HepG2 (cell line): Measurements from ENCODE around the gene PHF3. TPM values are rescaled to one million over a fixed set of nuclear protein-coding genes. Genes with fewer than 3 reads are reported as not detected.

Experiments
- ATAC-seq: fragments of 200-7000 bp; cut with Tn5 transposase; 3 replicates; pipeline ENCODE4 v1.9.1; 2020; ENCODE audit warnings: mild to moderate bottlenecking, moderate library complexity
- BruUV-seq: library from RNA; stranded (reverse); fragments of 400-500 nt; replicated peaks from 2 replicates; lab custom pipeline; 2021; lab: Mats Ljungman, UMichigan
- CTCF ChIA-PET: fragments of 300-600 bp; formaldehyde crosslinking; extraction: SDS; loops from one replicate; lab custom pipeline; 2021; ENCODE audit warnings: low total read pairs, inconsistent platforms, low intra/inter-chr PET ratio; lab: Yijun Ruan, JAX
- POLR2A ChIA-PET: fragments of 350-600 bp; sonication (Branson Sonifier 250); formaldehyde crosslinking; loops from one replicate; lab custom pipeline; 2020; ENCODE audit warnings: antibody characterized with exemption, inconsistent platforms; lab: Yijun Ruan, JAX
- DNase-seq: peaks from one replicate; pipeline ENCODE4 v3.0.0-alpha.2; 2015; ENCODE audit warnings: low spot score
- FAIRE-seq: peaks from 3 replicates; lab custom pipeline; 2011; peaks lifted over from hg19 to GRCh38; lab: Jason Lieb, UNC
- H2AFZ ChIP-seq: one replicate; pipeline ENCODE4 v1.6.1; 2011; ENCODE audit warnings: low read length, inconsistent platforms
- H3K27ac ChIP-seq: fragments of 300-600 bp; 3 replicates; pipeline ENCODE4 v1.8.0; 2011; ENCODE audit warnings: mixed run types, mild to moderate bottlenecking, mixed read lengths, low read length, inconsistent platforms; ENCODE audit not compliant: insufficient read depth; ENCODE audit errors: extremely low read length
- H3K27me3 ChIP-seq, 2 experiments: fragments of 200-600 bp in 1 of 2; 2 replicates in 1 of 2; 3 replicates in 1 of 2; pipeline versions ENCODE4 v1.6.0 to v1.8.0; 2011; ENCODE audit warnings: low read length in 2 of 2, mild to moderate bottlenecking in 2 of 2, moderate library complexity in 2 of 2, inconsistent platforms in 1 of 2; ENCODE audit not compliant: insufficient read depth in 2 of 2, control insufficient read depth in 1 of 2
- H3K36me3 ChIP-seq, 2 experiments: fragments of 200-600 bp in 1 of 2; replicated peaks in 1 of 2; 2 replicates in 1 of 2; 3 replicates in 1 of 2; pipeline versions ENCODE4 v1.5.1 to v1.8.0; 2011; ENCODE audit warnings: low read length in 2 of 2, inconsistent platforms in 1 of 2; ENCODE audit not compliant: insufficient read depth in 2 of 2, control insufficient read depth in 1 of 2
- H3K4me1 ChIP-seq: 2 replicates; pipeline ENCODE4 v1.5.1; 2012; ENCODE audit warnings: low read length, inconsistent platforms; ENCODE audit not compliant: insufficient read depth
- H3K4me2 ChIP-seq: 2 replicates; pipeline ENCODE4 v1.6.0; 2011; ENCODE audit warnings: low read depth, low read length, inconsistent platforms
- H3K4me3 ChIP-seq, 3 experiments: fragments of 200-600 bp in 1 of 3; sonication (generic), shearing (Covaris generic) in 1 of 3; replicated peaks in 1 of 3; 2 replicates each; pipeline ENCODE4 v1.5.1; 2011 to 2016; ENCODE audit warnings: low read length in 3 of 3, inconsistent platforms in 2 of 3, low read depth in 2 of 3, mild to moderate bottlenecking in 2 of 3, control low read depth in 1 of 3, mixed read lengths in 1 of 3; ENCODE audit not compliant: insufficient read depth in 1 of 3
- H3K79me2 ChIP-seq: one replicate; pipeline ENCODE4 v1.6.1; 2011; ENCODE audit warnings: low read length, inconsistent platforms; ENCODE audit not compliant: insufficient read depth
- H3K9ac ChIP-seq: 2 replicates; pipeline ENCODE4 v1.6.0; 2011; ENCODE audit warnings: mild to moderate bottlenecking, low read depth, low read length, inconsistent platforms; ENCODE audit not compliant: insufficient read depth
- H3K9me3 ChIP-seq: 2 replicates; pipeline ENCODE4 v1.5.1; 2012; ENCODE audit warnings: mild to moderate bottlenecking, low read length
- H4K20me1 ChIP-seq: 2 replicates; pipeline ENCODE4 v1.6.0; 2011; ENCODE audit warnings: inconsistent platforms, mild to moderate bottlenecking, low read length, moderate library complexity; ENCODE audit not compliant: insufficient read depth
- ATRX ChIP-seq: sonication (generic); formaldehyde crosslinking; IDR thresholded peaks from 2 replicates; pipeline ENCODE4 v1.4.0; 2020; ENCODE audit warnings: missing genetic modification reagents, borderline replicate concordance
- DZIP1 ChIP-seq: sonication (generic); formaldehyde crosslinking; IDR thresholded peaks from 2 replicates; pipeline ENCODE4 v1.5.0; 2020; ENCODE audit warnings: mild to moderate bottlenecking, missing genetic modification reagents
- EEA1 ChIP-seq: sonication (generic); formaldehyde crosslinking; IDR thresholded peaks from 2 replicates; pipeline ENCODE4 v1.5.1; 2020; ENCODE audit warnings: mild to moderate bottlenecking, missing genetic modification reagents, borderline replicate concordance
- GTF2F1 ChIP-seq: fragments of 150-350 bp; IDR thresholded peaks from 2 replicates; pipeline ENCODE4 v1.6.1; 2014; ENCODE audit warnings: low read length
- HOXA3 ChIP-seq: sonication (generic); formaldehyde crosslinking; IDR thresholded peaks from 2 replicates; pipeline ENCODE4 v1.5.0; 2020; ENCODE audit warnings: missing genetic modification reagents
- MEIS1 ChIP-seq: sonication (generic); formaldehyde crosslinking; IDR thresholded peaks from 2 replicates; pipeline ENCODE4 v1.9.0; 2021; ENCODE audit warnings: mild to moderate bottlenecking, missing genetic modification reagents, moderate library complexity, borderline replicate concordance
- MTF1 ChIP-seq: sonication (generic); formaldehyde crosslinking; IDR thresholded peaks from 2 replicates; pipeline ENCODE4 v1.5.0; 2020; ENCODE audit warnings: missing genetic modification reagents
- PHF20 ChIP-seq: sonication (generic); formaldehyde crosslinking; IDR thresholded peaks from 2 replicates; pipeline ENCODE4 v1.5.0; 2020; ENCODE audit warnings: mild to moderate bottlenecking, missing genetic modification reagents
- TAF1 ChIP-seq: sonication (generic); formaldehyde crosslinking; IDR thresholded peaks from 2 replicates; pipeline ENCODE4 v1.4.0; 2020; ENCODE audit warnings: missing genetic modification reagents
- TEAD3 ChIP-seq: optimal IDR thresholded peaks from 2 replicates; pipeline ENCODE3; 2016; ENCODE audit warnings: borderline replicate concordance
- THAP8 ChIP-seq: sonication (generic); formaldehyde crosslinking; IDR thresholded peaks from 2 replicates; pipeline ENCODE4 v1.5.1; 2020; ENCODE audit warnings: missing genetic modification reagents, mild to moderate bottlenecking, borderline replicate concordance
- ZBTB7A ChIP-seq: sonication (generic); formaldehyde crosslinking; IDR thresholded peaks from 2 replicates; pipeline ENCODE4 v1.8.0; 2022; ENCODE audit warnings: mild to moderate bottlenecking, missing genetic modification reagents
- ZC3H4 ChIP-seq: sonication (generic); formaldehyde crosslinking; IDR thresholded peaks from 2 replicates; pipeline ENCODE4 v1.4.0; 2020; ENCODE audit warnings: missing genetic modification reagents, borderline replicate concordance
- ZKSCAN5 ChIP-seq: sonication (generic); formaldehyde crosslinking; IDR thresholded peaks from 2 replicates; pipeline ENCODE4 v1.5.1; 2020; ENCODE audit warnings: mild to moderate bottlenecking, missing genetic modification reagents
- ZNF264 ChIP-seq: sonication (generic); formaldehyde crosslinking; IDR thresholded peaks from 2 replicates; pipeline ENCODE4 v1.4.0; 2020; ENCODE audit warnings: missing genetic modification reagents
- ZNF557 ChIP-seq: sonication (generic); formaldehyde crosslinking; IDR thresholded peaks from 2 replicates; pipeline ENCODE4 v1.4.0; 2020; ENCODE audit warnings: missing genetic modification reagents
- ZNF7 ChIP-seq: IDR thresholded peaks from 2 replicates; pipeline ENCODE4 v1.6.1; 2016; ENCODE audit warnings: missing biosample characterization, missing genetic modification reagents
- ZNF746 ChIP-seq: sonication (generic); formaldehyde crosslinking; IDR thresholded peaks from 2 replicates; pipeline ENCODE4 v1.8.0; 2022; ENCODE audit warnings: mild to moderate bottlenecking, missing genetic modification reagents
- WGBS: methylation state at CpG from one replicate; pipeline ENCODE4 v1.1.6; 2017; ENCODE audit warnings: low lambda C conversion rate; 5-methylcytosine and 5-hydroxymethylcytosine counted together
- in situ Hi-C: cut with HindIII; loops from 2 replicates; pipeline ENCODE4 v1.10.0; 2017; ENCODE audit warnings: low pct_unique_long_range_greater_than_20kb; ENCODE audit not compliant: extremely low pct_ligation_motif_present
- intact Hi-C: fragments of 100-400 bp; cut with micrococcal nuclease; formaldehyde crosslinking; loops from one replicate; pipeline ENCODE4 v1.10.0; 2022; ENCODE audit not compliant: unreplicated experiment
- polyA plus RNA-seq, 8 experiments: library from polyadenylated mRNA; depleted of rRNA in 3 of 8; stranded (reverse) in 7 of 8; unstranded in 1 of 8; fragments of >200 nt; fragmentation: Illumina TruSeq in 4 of 8; extraction: Trizol in 4 of 8; gene quantifications; 2 replicates each; pipeline versions ENCODE4 v1.2.1 to v1.2.3, GENCODE V29; 2011 to 2016; ENCODE audit warnings: low read depth in 4 of 8, missing spikeins in 1 of 8, mixed read lengths in 1 of 8; ENCODE audit not compliant: insufficient read depth in 1 of 8
- total RNA-seq, 5 experiments: library from RNA; depleted of rRNA; stranded (reverse); fragments of >200 nt; fragmentation: Illumina TruSeq; extraction: Trizol; gene quantifications; 2 replicates each; pipeline ENCODE4 v1.2.3, GENCODE V29; 2016; ENCODE audit warnings: low read depth in 1 of 5
- TF ChIP-seq, protein P1 (sequence below): sonication (generic); formaldehyde crosslinking; IDR thresholded peaks from 2 replicates; pipeline ENCODE4 v1.4.0; 2020; ENCODE audit warnings: missing genetic modification reagents
- TF ChIP-seq, protein P2 (sequence below): IDR thresholded peaks from 2 replicates; pipeline ENCODE4 v1.6.1; 2012; ENCODE audit warnings: low read depth, low read length, improper control_type of control experiment

PHF3 gene
- total and polyA plus RNA-seq, 2 of the 13 experiments (the other 11 are each of a cell fraction or from before 2014, with no cell fraction given), result 19.8 to 70.4 TPM

DNA sequence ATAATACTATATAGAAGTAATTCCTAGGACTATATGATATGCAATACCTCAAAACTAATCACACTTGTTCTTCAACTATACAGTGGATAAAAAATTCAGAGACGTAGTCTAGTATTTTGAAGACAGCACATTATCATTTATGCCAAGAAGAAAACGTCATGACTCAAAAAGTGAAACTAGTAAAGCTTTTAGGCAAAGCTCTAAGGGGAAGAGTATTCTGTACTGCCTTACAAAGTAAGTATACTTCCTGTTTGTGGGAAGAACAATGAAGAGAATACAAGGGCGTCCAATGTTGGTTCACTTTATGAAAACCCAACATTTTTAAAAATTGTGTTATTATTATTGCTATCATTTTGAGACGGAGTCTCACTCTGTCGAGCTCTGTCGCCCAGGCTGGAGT, 35.5 kb upstream of the PHF3 start (continued):
- TF ChIP-seq THAP8 (CRISPR knock-in tag), result no peak
- TF ChIP-seq PHF20, result no peak
- no peak for TF ChIP-seq DZIP1 (CRISPR knock-in tag)
- no peak for TF ChIP-seq ATRX (CRISPR knock-in tag)
- no peak for TF ChIP-seq ZNF264 (CRISPR knock-in tag)
- TF ChIP-seq MEIS1 (CRISPR knock-in tag), result no peak
- TF ChIP-seq MTF1, result no peak

- H3K4me2 ChIP-seq, result no peak overlapping the region
- ChIA-PET CTCF (no interaction called here), POLR2A (interaction anchor here (1.9 kb wide), 1 partner anchor 26 kb away, joined by 8 read pairs; the partner anchor contains the start of gene PHF3)
- H3K27me3 ChIP-seq, result no peaks in the 10 kb centered on the region; a peak in 1 of 5 replicates
- H3K9me3 ChIP-seq, result no peaks in the 10 kb centered on the region
- no peak overlapping the region for H3K27ac ChIP-seq
- no peak for FAIRE-seq
- WGBS, result 3% methylated on average over 1 of the region's 1 CpG
- no peak overlapping the region for H3K4me3 ChIP-seq
- H4K20me1 ChIP-seq, result no peaks in the 10 kb centered on the region
- in situ Hi-C loops (no loop called here), intact Hi-C loops (no loop called here)
- DNase-seq, result no peak
- no TSS peak for BruUV-seq
- no peaks in the 10 kb centered on the region for H3K4me1 ChIP-seq
- no peak overlapping the region for H3K9ac ChIP-seq
- H3K79me2 ChIP-seq, result no peaks in the 10 kb centered on the region
- H3K36me3 ChIP-seq, result no peaks in the 10 kb centered on the region
- no peak for ATAC-seq
- no peak overlapping the region for H2AFZ ChIP-seq
- TF ChIP-seq EEA1 (CRISPR knock-in tag) (no peak), ZC3H4 (CRISPR knock-in tag) (no peak), TEAD3 (no peak), ZBTB7A (no peak), GTF2F1 (no peak), HOXA3 (CRISPR knock-in tag) (no peak), ZKSCAN5 (CRISPR knock-in tag) (no peak), ZNF746 (CRISPR knock-in tag) (no peak), ZNF7 (CRISPR knock-in tag) (no peak), TAF1 (CRISPR knock-in tag) (no peak), ZNF557 (no peak)
- TF ChIP-seq, protein P1, sequence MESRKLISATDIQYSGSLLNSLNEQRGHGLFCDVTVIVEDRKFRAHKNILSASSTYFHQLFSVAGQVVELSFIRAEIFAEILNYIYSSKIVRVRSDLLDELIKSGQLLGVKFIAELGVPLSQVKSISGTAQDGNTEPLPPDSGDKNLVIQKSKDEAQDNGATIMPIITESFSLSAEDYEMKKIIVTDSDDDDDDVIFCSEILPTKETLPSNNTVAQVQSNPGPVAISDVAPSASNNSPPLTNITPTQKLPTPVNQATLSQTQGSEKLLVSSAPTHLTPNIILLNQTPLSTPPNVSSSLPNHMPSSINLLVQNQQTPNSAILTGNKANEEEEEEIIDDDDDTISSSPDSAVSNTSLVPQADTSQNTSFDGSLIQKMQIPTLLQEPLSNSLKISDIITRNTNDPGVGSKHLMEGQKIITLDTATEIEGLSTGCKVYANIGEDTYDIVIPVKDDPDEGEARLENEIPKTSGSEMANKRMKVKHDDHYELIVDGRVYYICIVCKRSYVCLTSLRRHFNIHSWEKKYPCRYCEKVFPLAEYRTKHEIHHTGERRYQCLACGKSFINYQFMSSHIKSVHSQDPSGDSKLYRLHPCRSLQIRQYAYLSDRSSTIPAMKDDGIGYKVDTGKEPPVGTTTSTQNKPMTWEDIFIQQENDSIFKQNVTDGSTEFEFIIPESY (CRISPR knock-in tag), result no peak
- TF ChIP-seq, protein P2, sequence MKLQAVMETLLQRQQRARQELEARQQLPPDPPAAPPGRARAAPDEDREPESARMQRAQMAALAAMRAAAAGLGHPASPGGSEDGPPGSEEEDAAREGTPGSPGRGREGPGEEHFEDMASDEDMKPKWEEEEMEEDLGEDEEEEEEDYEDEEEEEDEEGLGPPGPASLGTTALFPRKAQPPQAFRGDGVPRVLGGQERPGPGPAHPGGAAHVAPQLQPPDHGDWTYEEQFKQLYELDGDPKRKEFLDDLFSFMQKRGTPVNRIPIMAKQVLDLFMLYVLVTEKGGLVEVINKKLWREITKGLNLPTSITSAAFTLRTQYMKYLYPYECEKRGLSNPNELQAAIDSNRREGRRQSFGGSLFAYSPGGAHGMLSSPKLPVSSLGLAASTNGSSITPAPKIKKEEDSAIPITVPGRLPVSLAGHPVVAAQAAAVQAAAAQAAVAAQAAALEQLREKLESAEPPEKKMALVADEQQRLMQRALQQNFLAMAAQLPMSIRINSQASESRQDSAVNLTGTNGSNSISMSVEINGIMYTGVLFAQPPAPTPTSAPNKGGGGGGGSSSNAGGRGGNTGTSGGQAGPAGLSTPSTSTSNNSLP, result no peak
Observed at GRCh38 chr6:63609231-63609630, 26.4 kb upstream of the PHF3 start.
